HG03354 (cell line): ENCODE data around the gene EPM2A.
A peak's percentile ranks its signal among the peaks of the same experiment; 100 is the strongest.

Experiments
- ATAC-seq: cut with Tn5 transposase; IDR thresholded peaks from one replicate; pipeline ENCODE4 v1.9.1; 2021; ENCODE audit warnings: mild to moderate bottlenecking; ENCODE audit not compliant: unreplicated experiment, poor library complexity, severe bottlenecking

The EPM2A gene

GRCh38 chr6:145621776-145622175 lies 113.5 kb downstream of the EPM2A start:
- ATAC-seq: peak; percentile 74

GRCh38 chr6:145620088-145620487 lies 115.2 kb downstream of the EPM2A start:
- ATAC-seq: no peak

- ATAC-seq: no peak
These were observed 125.8 kb downstream of the EPM2A start for GRCh38 chr6:145609521-145609920.

GRCh38 chr6:145608850-145609249 lies 126.5 kb downstream of the EPM2A start:
- ATAC-seq: no peak

GRCh38 chr6:145603991-145604390 lies 131.3 kb downstream of the EPM2A start:
- no peak for ATAC-seq

- ATAC-seq: no peak
These were observed 131.9 kb downstream of the EPM2A start for GRCh38 chr6:145603424-145603833.

GRCh38 chr6:145602726-145603326 lies 132.5 kb downstream of the EPM2A start:
- no peak for ATAC-seq

- ATAC-seq: no peak
These were observed 133.9 kb downstream of the EPM2A start for GRCh38 chr6:145601397-145601796.

- no peak for ATAC-seq
These were observed 135.0 kb downstream of the EPM2A start for GRCh38 chr6:145600299-145600698.

- no peak for ATAC-seq
These were observed 146.3 kb downstream of the EPM2A start for GRCh38 chr6:145588981-145589380.

- no peak for ATAC-seq
These were observed 148.0 kb downstream of the EPM2A start for GRCh38 chr6:145587334-145587733.

GRCh38 chr6:145583753-145584152 lies 151.6 kb downstream of the EPM2A start:
- ATAC-seq: no peak
